ENCODE measurements around the gene USP12. TPM values are rescaled to one million over a fixed set of nuclear protein-coding genes. Genes with fewer than 3 reads are reported as not detected.
"Not testable (repeated sequence)": the region's sequence is repeated elsewhere in the genome, so short reads cannot be mapped to it uniquely, and the experiment has no call there.

The USP12 gene
- total RNA-seq, 1 donor from 2014 or later, result 17.9 TPM

- H3K27me3 ChIP-seq (ENCODE audit: control insufficient read depth, insufficient read depth, low read length), result no peaks in the 10 kb centered on the region
- H3K36me3 ChIP-seq (ENCODE audit: control insufficient read depth, insufficient read depth, low read length), result no peaks in the 10 kb centered on the region
- H3K4me3 ChIP-seq (ENCODE audit: low read depth, low read length), result no peak overlapping the region
- no peak for TF ChIP-seq CTCF (IDR thresholded peaks at IDR 0.05; ENCODE audit: insufficient read depth, low read length, severe bottlenecking)
- DNase-seq (ENCODE audit: low read depth), result peak; percentile 72
- FAIRE-seq, result no peak
Observed at GRCh38 chr13:27151798-27152599, 19.6 kb downstream of the USP12 start.

GRCh38 chr13:27149702-27150101 is 21.9 kb downstream of the USP12 start:
- DNase-seq (ENCODE audit: low read depth) (no peak), FAIRE-seq (no peak)
- Histone ChIP-seq H3K27me3 (ENCODE audit: control insufficient read depth, insufficient read depth, low read length) (no peaks in the 10 kb centered on the region), H3K36me3 (ENCODE audit: control insufficient read depth, insufficient read depth, low read length) (no peaks in the 10 kb centered on the region), H3K4me3 (ENCODE audit: low read depth, low read length) (no peak overlapping the region)
- TF ChIP-seq CTCF (IDR thresholded peaks at IDR 0.05; ENCODE audit: insufficient read depth, low read length, severe bottlenecking), result no peak

GRCh38 chr13:27148900-27149299 is 22.7 kb downstream of the USP12 start:
- FAIRE-seq (no peak), DNase-seq (ENCODE audit: low read depth) (no peak)
- Histone ChIP-seq H3K27me3 (ENCODE audit: control insufficient read depth, insufficient read depth, low read length) (no peaks in the 10 kb centered on the region), H3K4me3 (ENCODE audit: low read depth, low read length) (no peak overlapping the region), H3K36me3 (ENCODE audit: control insufficient read depth, insufficient read depth, low read length) (no peaks in the 10 kb centered on the region)
- no peak for TF ChIP-seq CTCF (IDR thresholded peaks at IDR 0.05; ENCODE audit: insufficient read depth, low read length, severe bottlenecking)

- DNase-seq (ENCODE audit: low read depth), result no peak
- no peak for TF ChIP-seq CTCF (IDR thresholded peaks at IDR 0.05; ENCODE audit: insufficient read depth, low read length, severe bottlenecking)
- H3K4me3 ChIP-seq (ENCODE audit: low read depth, low read length), result no peak overlapping the region
- FAIRE-seq, result no peak
- H3K27me3 ChIP-seq (ENCODE audit: control insufficient read depth, insufficient read depth, low read length), result no peaks in the 10 kb centered on the region
- H3K36me3 ChIP-seq (ENCODE audit: control insufficient read depth, insufficient read depth, low read length), result no peaks in the 10 kb centered on the region
Observed at GRCh38 chr13:27147530-27148170, 24.0 kb downstream of the USP12 start.

GRCh38 chr13:27141746-27142145 is 29.9 kb downstream of the USP12 start:
- no peaks in the 10 kb centered on the region for H3K36me3 ChIP-seq (ENCODE audit: control insufficient read depth, insufficient read depth, low read length)
- no peak for FAIRE-seq
- DNase-seq (ENCODE audit: low read depth), result no peak
- H3K27me3 ChIP-seq (ENCODE audit: control insufficient read depth, insufficient read depth, low read length), result no peaks in the 10 kb centered on the region
- no peak for TF ChIP-seq CTCF (IDR thresholded peaks at IDR 0.05; ENCODE audit: insufficient read depth, low read length, severe bottlenecking)
- H3K4me3 ChIP-seq (ENCODE audit: low read depth, low read length), result no peak overlapping the region

- not testable (repeated sequence) for H3K4me3 ChIP-seq (ENCODE audit: low read depth, low read length); DNase-seq (ENCODE audit: low read depth); H3K36me3 ChIP-seq (ENCODE audit: control insufficient read depth, insufficient read depth, low read length); FAIRE-seq; H3K27me3 ChIP-seq (ENCODE audit: control insufficient read depth, insufficient read depth, low read length)
Observed at GRCh38 chr13:27141159-27141558, 30.5 kb downstream of the USP12 start.
